Breast epithelium (tissue), 4 donors: ENCODE measurements around the gene DPAGT1. TPM values are rescaled to one million over a fixed set of nuclear protein-coding genes. Genes with fewer than 3 reads are reported as not detected.
A peak's percentile ranks its signal among the peaks of the same experiment; 100 is the strongest.
"Not testable (repeated sequence)": the region's sequence is repeated elsewhere in the genome, so short reads cannot be mapped to it uniquely, and the experiment has no call there.

Experiments
- DNase-seq, 2 donors: peaks; one replicate each; pipeline ENCODE4 v3.0.0-alpha.2; 2019; ENCODE audit warnings: low spot score in 2 of 2
- H3K27ac ChIP-seq, 2 donors: fragments of 200-600 bp; sonication (generic) in 1 of 2; one replicate each; pipeline ENCODE4 v1.5.1; 2016 to 2019; ENCODE audit warnings: mild to moderate bottlenecking in 1 of 2
- H3K27me3 ChIP-seq, 2 donors: fragments of 200-600 bp; sonication (generic) in 1 of 2; one replicate each; pipeline versions ENCODE4 v1.5.1 to v1.6.0; 2017 to 2019; ENCODE audit warnings: control low read depth in 1 of 2, mild to moderate bottlenecking in 1 of 2
- H3K36me3 ChIP-seq: fragments of 200-600 bp; one replicate; pipeline ENCODE4 v1.5.1; 2019
- H3K4me1 ChIP-seq, 2 donors: fragments of 200-600 bp; sonication (generic); one replicate each; pipeline ENCODE4 v1.5.1; 2016 to 2019; ENCODE audit warnings: control low read depth in 1 of 2
- H3K4me3 ChIP-seq, 3 donors: fragments of 200-600 bp; sonication (generic); 1 replicate in 2 of 3; 2 replicates in 1 of 3; pipeline ENCODE4 v1.5.1; 2016 to 2019; ENCODE audit warnings: mild to moderate bottlenecking in 3 of 3, moderate library complexity in 2 of 3
- H3K9me3 ChIP-seq, 2 donors: fragments of 200-600 bp; sonication (generic) in 1 of 2; one replicate each; pipeline ENCODE4 v1.5.1; 2016 to 2019; ENCODE audit warnings: control low read depth in 1 of 2
- CTCF ChIP-seq, 3 donors: fragments of 450-650 bp; IDR thresholded peaks; one replicate each; pipeline ENCODE4 v1.5.1; 2016 to 2017; ENCODE audit warnings: antibody characterized with exemption in 3 of 3, mild to moderate bottlenecking in 3 of 3, moderate library complexity in 3 of 3
- POLR2A ChIP-seq: fragments of 450-650 bp; IDR thresholded peaks from one replicate; pipeline ENCODE4 v1.6.1; 2016; ENCODE audit warnings: antibody characterized with exemption, mild to moderate bottlenecking, moderate library complexity
- POLR2AphosphoS5 ChIP-seq, 3 donors: sonication (generic); formaldehyde crosslinking; IDR thresholded peaks; one replicate each; pipeline ENCODE4 v1.6.1; 2017; ENCODE audit warnings: antibody characterized with exemption in 3 of 3
- intact Hi-C: fragments of 100-400 bp; cut with DNase I; formaldehyde crosslinking; loops from one replicate; pipeline ENCODE4 v1.15.1; 2023; ENCODE audit warnings: low total_unique reads
- total RNA-seq, 3 donors: library from RNA; depleted of rRNA; stranded (reverse); fragments of >200 nt; gene quantifications; one replicate each; pipeline ENCODE4 v1.1.0, GENCODE V29; 2016

The DPAGT1 gene
- total RNA-seq, 3 donors from 2014 or later, result 18.4 to 32.5 (median 27.2) TPM

GRCh38 chr11:119147604-119148333 is 46.1 kb upstream of the DPAGT1 start:
- intact Hi-C loops, result no loop called here
- TF ChIP-seq POLR2AphosphoS5 (IDR thresholded peaks at IDR 0.05), result no peak
- TF ChIP-seq CTCF (IDR thresholded peaks at IDR 0.05), result no peak
- TF ChIP-seq POLR2A, result no peak
- H3K9me3 ChIP-seq, result no peaks in the 10 kb centered on the region
- DNase-seq, result no peak
- H3K4me3 ChIP-seq, result no peak overlapping the region
- peaks cover 0 to 10% of the 10 kb centered on the region in 2 donors for H3K27me3 ChIP-seq
- no peak overlapping the region for H3K27ac ChIP-seq
- no peaks in the 10 kb centered on the region for H3K36me3 ChIP-seq
- H3K4me1 ChIP-seq, result no peaks in the 10 kb centered on the region

- Histone ChIP-seq H3K27me3 (peaks cover 0 to 10% of the 10 kb centered on the region in 2 donors), H3K4me3 (no peak overlapping the region), H3K27ac (no peak overlapping the region), H3K4me1 (no peaks in the 10 kb centered on the region), H3K36me3 (no peaks in the 10 kb centered on the region), H3K9me3 (no peaks in the 10 kb centered on the region)
- intact Hi-C loops, result no loop called here
- TF ChIP-seq CTCF (IDR thresholded peaks at IDR 0.05) (no peak), POLR2AphosphoS5 (IDR thresholded peaks at IDR 0.05) (no peak), POLR2A (no peak)
- DNase-seq, result no peak
These were observed 43.9 kb upstream of the DPAGT1 start for GRCh38 chr11:119145551-119145950.

- DNase-seq, result peak in 1 of 2 donors; percentile 30
- H3K4me1 ChIP-seq, result no peaks in the 10 kb centered on the region
- no peaks in the 10 kb centered on the region for H3K36me3 ChIP-seq
- intact Hi-C loops, result no loop called here
- no peaks in the 10 kb centered on the region for H3K9me3 ChIP-seq
- peaks cover 0 to 10% of the 10 kb centered on the region in 2 donors for H3K27me3 ChIP-seq
- H3K4me3 ChIP-seq, result peak overlapping the region in 1 of 3 donors; percentile 35
- TF ChIP-seq POLR2AphosphoS5 (IDR thresholded peaks at IDR 0.05) (no peak), POLR2A (no peak), CTCF (IDR thresholded peaks at IDR 0.05) (peak in 2 of 3 donors; percentile 45 to 62)
- no peak overlapping the region for H3K27ac ChIP-seq
These were observed 43.3 kb upstream of the DPAGT1 start for GRCh38 chr11:119144825-119145486.

GRCh38 chr11:119139276-119139675 is 37.6 kb upstream of the DPAGT1 start:
- H3K9me3 ChIP-seq, H3K4me3 ChIP-seq, H3K4me1 ChIP-seq, H3K27me3 ChIP-seq, H3K27ac ChIP-seq, intact Hi-C loops, DNase-seq, H3K36me3 ChIP-seq: not testable (repeated sequence)

GRCh38 chr11:119134389-119134978 is 32.8 kb upstream of the DPAGT1 start:
- no peak overlapping the region for H3K27ac ChIP-seq
- no peaks in the 10 kb centered on the region for H3K9me3 ChIP-seq
- no peak for DNase-seq
- H3K4me3 ChIP-seq, result no peak overlapping the region
- intact Hi-C loops, result no loop called here
- TF ChIP-seq CTCF (IDR thresholded peaks at IDR 0.05) (peak in 1 of 3 donors; percentile 13), POLR2A (no peak)
- no peaks in the 10 kb centered on the region for H3K36me3 ChIP-seq
- no peaks in the 10 kb centered on the region for H3K27me3 ChIP-seq
- H3K4me1 ChIP-seq, result no peaks in the 10 kb centered on the region
